HG02970 (cell line): ENCODE results near the gene ART5.
"Not testable (repeated sequence)": the region's sequence is repeated elsewhere in the genome, so short reads cannot be mapped to it uniquely, and the experiment has no call there.

Experiments
- ATAC-seq: cut with Tn5 transposase; IDR thresholded peaks from one replicate; pipeline ENCODE4 v1.9.1; 2021; ENCODE audit warnings: mild to moderate bottlenecking, moderate library complexity, moderate number of reproducible peaks; ENCODE audit not compliant: unreplicated experiment, low FRiP score

Gene ART5

DNA sequence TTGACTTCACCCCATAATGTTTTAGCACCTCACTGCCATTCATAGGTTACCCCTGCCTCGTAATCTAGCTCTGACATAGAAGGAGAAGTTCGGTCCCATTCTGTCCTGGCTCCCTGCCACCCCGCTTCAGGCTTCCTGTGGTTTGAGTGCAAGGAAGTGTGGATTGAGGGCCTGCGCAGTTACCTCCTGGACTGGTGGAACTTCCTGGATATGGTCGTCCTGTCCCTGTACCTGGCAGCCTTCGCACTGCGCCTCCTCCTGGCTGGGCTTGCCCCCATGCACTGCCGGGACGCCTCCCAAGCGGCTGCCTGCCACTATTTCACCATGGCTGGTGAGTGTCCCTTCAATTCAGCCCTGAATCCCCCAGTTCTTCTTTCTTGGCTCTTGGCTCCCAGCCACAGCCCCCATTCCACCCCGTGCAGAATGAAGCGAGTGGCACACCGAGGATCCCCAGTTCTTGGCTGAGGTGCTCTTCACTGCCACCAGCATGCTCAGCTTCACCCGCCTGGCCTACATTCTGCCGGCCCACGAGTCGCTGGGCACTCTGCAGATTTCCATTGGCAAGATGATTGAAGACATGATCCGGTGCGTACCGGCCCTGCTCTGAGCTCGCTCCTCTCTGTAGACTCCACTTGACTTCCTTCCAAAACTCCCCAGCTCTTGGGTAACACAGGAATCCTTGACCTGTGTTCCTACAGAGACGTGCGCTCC lies 15.4 kb downstream of the ART5 start:
- no peak for ATAC-seq

DNA sequence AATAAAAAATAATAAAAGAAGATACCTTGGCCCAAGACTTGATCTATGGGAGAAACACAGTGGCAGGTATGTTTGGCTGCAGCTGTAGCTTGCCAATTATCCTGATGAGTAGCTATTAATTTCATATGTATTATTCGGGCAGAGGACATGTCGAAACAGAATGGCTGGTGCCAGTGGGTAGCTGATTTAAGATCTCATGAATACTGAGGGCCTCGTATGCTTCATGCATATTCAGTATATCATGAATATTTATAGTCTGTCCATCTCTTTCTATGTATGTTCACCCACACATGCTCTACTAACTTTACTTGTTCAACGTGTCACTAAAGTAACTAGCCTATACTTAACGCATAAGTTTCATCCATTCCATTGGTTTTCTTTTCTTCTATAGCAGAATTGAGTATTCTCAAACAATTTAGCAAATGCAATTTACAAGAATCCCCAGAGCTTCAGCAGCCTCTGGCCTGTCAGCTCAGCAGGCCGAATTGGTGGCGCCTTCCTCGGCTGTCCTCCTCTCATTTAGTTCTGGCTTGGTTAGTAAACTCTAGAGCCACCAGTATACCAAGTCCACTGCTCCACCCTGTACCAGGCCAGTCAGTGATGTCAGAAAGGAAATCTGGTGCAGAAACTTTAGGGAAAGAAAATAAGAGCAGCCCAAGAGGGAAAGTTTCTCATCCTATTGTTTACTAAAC lies 17.9 kb downstream of the ART5 start:
- ATAC-seq = no peak

DNA sequence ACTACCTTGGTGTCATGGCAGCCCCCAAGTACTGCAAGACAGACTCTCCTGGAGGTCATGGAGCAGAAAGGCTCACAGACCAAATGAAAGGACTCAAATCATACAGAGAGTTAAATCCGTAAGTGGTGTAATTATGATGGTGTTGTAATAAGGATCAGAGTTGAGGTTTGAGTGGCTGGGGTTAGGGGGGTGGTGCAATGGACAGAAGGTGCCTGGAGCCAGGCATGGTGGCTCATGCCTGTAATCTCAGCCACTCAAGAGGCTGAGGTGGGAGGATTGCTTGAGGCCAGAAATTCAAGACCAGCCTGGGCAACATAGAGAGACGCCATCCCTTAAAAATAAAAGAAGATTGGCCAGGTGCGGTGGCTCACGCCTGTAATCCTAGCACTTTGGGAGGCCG lies 18.7 kb downstream of the ART5 start:
- no peak for ATAC-seq

DNA sequence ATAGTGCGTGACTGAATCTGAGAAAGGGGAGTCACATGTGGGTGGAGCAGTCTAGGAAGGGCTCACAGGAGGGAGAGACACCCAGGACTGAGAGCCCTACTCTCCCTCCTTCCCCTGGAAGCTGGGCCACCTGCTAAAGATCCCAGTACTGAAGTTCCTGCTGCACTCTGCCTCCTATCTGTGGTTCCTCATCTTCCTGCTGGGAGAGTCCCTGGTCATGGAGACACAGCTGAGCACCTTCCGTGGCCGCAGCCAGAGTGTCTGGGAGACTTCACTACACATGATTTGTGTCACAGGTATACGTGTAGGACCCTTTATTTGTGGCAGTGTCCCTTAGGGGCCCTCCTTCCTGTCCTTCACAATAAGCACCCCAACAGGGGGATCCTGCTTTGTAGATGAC lies 19.3 kb downstream of the ART5 start:
- no peak for ATAC-seq

DNA sequence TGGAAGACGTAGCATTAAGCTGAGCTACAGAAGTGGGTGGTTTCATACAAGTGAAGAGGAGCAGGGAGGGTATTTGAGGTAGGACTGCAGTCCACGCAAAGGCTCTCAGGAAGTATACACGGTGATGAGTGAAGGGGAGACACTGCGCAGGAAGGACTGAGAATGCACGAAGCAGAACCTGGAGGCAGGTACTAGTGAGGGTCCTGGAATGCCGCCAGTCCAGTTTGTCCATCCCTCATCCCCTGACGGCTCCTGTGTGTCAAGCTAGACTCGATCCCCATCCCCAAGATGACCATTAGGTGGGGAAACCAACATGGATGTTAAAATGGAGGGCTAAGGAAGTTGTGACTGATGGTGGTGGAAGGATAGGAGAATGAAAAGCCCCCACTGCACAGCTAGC lies 23.8 kb downstream of the ART5 start:
- ATAC-seq = no peak

DNA sequence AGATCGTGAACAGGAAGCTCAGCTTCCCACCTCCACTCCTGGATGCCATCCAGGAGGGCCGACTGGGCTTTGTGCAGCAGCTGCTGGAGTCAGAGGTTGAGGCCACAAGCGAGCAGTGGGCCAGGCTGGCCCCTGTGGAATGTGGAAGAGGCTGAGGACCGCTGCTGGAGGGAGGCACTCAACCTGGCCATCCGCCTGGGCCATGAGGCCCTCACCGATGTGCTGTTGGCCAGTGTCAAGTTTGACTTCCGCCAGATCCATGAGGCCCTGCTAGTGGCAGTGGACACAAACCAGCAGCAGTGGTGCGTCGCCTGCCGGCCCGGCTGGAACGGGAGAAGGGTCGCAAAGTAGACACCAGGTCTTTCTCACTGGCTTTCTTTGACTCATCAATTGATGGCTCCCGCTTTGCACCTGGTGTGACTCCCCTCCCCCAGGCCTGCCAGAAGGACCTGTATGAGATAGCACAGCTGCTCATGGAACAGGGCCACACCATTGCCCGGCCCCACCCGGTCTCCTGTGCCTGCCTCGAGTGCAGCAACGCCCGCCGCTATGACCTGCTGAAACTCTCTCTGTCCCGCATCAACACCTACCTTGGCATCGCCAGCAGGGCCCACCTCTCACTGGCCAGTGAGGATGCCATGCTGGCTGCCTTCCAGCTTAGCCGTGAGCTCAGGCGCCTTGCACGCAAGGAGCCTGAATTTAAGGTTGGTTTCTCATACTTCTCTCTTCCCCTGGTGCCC lies 24.9 kb downstream of the ART5 start:
- no peak for ATAC-seq

DNA sequence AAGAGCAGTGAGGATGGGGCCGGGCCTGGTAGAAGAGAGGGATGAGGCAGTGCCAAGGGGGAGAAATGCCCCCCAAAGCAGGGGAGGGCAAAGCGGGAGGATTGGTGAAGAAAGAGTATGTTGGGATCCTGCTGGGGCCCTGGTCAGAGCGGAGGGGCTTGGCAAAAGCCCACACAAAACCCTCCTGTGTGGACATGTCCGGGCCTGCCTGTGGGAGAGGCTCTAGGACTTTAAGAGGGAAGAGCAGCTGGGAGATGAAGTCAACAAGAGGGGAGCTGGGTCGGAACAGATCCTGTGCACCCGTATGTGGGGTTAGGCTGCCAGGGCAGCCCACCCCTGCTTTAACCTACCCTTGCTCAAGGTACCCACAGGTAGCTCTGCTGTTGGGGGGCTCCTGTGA lies 25.8 kb downstream of the ART5 start:
- ATAC-seq = no peak

DNA sequence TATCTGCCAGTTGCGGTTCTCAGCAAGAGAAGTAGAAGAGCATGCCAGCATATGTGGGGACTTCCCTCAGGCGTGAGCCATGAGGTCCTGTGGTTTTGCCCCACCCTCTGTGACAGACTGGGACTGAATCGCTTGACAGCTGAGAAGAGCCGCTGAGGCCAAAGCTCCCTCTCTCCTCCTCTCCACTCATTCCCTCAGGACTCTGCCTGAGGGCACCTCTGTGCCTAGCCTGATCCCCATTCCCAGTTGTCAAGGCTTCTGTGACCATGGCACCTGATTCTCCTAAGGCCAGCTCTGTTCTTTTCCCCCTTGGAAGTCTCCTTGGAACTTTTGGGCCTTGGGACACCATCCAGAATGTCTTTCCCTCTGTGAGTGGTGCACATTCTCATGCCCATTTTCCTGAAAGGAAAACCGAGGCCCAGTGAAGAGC lies 27.0 kb downstream of the ART5 start:
- ATAC-seq = no peak

DNA sequence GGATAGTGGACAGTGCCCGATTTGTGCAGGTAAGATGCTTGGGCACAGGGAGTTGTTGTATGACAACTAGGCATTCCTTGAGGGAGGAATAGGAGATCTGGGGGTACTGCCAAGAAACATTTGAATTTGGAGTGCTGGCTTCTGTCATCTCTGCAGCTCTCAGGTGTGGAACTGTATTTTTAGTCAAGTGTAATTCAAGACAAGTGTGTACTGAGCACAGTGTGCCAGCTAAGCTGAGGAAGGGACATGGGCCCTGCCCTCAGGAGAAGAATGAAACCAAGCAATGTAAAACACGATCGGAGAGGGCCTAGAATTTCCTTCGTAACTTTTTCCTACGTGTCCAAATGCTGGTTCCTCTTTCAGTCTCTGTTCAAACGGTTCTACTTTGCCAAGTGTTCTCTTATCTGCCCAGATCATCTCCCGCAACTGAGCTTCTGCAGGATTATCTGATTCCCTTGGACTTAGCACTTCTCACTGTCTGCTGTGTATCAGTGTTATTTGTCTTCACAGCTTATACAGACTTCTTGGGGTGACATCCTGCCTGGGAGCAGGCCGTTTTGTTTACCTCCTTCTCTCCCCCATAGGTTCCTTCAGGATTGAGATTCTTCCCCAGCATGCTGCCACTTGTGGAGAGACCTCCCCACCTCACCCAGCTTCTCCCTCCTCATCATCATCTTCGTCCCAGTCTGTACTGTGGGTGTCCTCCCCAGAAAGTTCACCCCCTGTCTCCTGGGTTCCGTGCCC lies 27.6 kb downstream of the ART5 start:
- ATAC-seq = no peak

DNA sequence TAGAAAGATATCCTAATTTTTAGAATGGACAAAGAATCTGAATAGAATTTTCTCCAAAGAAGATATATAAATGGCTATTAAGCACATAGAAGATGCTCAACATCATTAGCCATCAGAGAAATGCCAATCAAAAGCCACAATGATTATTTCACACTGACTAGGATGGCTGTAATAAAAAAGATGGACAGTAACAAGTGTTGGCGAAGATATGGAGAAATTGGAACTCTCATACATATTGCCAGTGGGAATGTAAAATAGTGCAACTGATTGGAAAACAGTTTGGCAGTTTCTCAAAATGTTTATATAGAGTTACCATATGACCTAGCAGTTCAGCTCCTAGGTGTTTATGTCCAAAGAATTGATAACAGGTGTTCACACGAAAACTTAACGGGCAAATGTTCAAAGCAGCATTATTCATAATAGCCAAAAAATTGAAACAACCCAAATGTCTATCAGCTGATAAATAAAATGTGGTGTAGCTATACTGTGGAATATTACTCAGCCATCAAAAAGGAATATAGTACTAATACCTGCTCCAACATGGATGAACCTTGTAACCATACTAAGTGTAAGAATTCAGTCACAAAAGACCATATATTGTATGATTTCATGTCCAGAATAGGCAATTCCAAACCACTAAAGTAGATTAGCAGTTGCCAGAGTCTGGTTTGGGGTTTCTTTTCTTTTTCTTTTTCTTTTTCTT lies 29.7 kb downstream of the ART5 start:
- ATAC-seq = no peak

DNA sequence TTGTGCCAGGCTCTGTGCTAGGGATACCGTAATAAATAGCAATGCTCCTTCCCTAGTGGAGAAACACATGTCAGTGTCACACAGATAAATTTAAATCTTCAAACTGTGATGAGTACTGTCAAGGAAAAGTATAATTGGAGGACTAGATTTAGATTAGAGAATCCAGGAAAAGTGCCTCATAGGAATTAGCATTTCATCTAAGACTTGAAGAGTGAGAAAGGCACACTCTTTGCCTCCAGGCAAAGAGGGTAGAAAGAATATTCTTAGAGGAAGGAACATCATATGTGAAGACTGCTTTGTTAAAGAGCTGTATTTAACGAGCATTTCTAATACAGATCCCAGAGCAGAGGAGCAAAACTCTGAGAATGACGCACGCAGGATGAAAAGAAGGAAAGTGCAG lies 30.9 kb downstream of the ART5 start:
- ATAC-seq = no peak

DNA sequence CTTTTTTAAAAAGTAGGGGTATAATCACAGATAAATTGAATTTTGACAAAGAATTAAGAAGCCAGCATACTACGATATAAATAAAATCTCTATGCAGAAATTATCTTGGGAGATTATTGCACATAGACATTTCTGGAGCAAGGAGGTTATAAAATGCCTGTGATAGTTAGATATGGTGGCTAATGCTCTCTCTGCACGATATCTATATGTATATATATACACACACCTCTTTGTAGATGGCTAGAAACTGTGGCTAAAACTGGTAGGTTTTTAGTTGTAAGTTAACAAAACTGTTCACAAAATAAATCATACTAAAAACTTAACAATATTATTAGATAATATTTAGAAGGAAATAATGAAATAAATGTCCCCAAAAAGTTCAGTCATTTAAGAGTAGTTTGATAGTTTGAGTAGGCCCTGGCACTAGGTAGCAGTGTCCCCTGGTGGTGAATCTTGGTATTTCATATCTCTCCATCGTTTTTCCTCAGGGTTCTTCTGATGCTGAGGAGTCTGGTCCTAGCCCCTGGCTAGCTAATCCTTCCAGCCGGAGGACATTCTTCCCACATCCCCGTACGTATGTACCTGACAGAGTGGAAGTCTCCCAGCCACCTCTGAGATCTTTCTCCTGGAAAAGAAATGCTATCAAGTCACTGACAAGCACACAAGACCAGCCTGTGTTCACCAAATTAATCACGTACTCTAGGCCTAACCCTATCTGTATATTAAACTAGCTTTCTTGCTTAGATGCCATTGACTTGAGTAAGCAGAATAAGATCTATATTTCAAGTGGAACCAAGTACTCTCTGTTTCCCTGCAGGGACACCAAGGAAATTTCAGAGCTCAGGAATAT lies 32.2 kb downstream of the ART5 start:
- no peak for ATAC-seq

DNA sequence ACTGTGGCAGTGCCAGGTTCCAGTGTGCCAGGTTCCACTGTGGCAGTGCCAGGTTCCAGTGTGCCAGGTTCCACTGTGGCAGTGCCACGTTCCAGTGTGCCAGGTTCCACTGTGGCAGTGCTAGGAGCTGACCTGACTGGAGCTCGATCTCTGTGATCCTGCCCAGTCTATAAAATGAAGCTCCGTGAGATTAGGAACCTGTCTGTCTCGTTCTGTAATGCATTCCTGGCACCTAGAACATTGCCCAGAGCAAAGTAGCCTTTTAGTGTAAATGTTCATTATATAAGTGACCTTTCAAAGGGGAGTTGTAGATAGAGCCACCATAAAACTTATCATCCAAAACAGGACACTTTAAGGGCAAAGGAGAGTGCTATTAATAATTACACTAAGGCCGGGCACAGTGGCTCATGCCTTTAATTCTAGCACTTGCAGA lies 36.0 kb downstream of the ART5 start:
- no peak for ATAC-seq

DNA sequence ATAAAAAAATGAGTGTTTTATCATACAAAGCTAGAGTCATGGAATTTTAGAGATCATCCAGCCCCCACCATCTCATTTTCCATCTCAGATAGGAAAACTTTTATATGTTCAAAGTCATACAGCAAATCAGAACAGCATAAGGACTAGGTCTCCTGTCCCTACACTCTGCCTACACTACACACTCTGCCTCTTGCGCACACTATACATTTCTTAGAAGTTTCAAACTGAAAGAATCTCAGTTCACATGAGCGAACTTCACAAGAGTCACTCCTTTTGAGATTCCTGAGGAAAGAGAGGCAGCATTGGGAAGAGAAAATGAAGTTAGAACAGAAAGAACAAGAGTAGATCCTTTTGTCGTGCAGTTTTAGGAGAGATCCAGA lies 36.5 kb downstream of the ART5 start:
- ATAC-seq = no peak

DNA sequence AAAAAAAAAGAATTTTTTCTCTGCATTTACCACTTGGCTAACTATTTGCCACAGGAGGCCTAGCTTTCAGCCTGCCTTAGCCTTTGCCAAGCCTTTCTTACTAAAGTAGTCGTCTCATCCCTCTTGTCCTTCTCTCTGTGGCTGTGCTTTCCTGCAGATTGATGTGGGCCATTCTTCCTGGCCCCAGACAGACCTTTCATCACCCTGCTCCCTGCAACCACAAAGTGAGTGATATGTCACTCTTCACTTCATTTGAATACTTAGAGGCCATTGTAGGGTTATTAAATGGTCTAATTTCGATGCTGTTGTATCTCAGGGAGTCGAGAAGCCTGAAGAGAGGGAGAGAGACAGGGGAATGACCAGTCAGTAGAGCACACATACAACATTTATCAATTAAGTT lies 37.6 kb downstream of the ART5 start:
- no peak for ATAC-seq

DNA sequence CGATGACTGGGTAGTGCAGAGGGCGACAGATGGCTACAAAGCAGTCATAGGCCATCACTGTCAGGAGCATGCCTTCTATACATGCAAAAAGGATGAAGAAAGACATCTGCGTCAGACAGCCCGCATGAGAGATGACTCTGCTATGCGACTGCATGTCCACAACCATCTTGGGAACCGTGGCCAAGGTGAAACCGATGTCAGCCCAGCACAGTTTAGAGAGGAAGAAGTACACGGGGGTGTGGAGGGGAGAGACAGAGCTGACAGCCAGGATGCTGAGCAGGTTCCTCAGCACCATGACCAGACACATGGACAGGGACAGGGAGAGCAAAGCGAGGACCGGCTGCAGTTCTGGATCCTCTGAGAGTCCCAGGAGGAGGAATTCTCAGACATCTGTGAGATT lies 41.6 kb downstream of the ART5 start:
- not testable (repeated sequence) for ATAC-seq

DNA sequence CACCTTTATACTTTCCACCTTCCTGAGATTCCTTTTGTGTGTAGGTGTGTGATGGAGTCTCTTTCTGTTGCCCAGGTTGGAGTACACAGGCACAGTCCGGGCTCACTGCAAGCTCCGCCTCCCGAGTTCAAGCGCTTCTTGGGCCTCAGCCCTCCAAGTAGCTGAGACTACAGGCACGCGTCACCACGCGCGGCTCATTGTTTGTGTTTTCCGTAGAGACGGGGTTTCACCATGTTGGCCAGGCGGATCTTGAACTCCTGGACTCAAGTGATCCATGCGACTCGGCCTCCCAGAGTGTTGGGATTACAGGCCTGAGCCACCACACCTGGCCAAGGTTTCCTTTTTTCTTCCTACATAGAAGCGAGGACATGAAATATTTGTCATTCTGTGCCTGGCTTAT lies 44.0 kb downstream of the ART5 start:
- not testable (repeated sequence) for ATAC-seq

DNA sequence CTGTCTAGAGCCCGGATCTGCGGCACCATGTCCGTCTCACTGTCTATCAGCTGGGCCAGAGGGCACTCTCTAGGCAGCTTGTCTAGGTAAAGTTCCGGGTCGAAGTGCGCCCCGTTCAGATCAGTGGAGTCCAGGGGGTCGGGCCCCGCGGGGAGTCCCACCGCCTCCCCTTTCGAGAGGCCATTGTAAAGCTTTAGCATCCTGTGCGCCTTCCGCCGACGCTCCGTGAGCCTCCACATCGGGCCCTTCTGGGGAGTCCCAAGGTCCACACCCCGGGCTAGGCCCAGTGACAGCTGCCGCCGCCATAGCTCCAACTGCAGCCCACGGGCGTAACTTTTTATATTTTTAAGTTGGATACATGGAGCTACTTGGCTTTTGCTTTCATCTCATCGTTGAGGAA lies 50.5 kb downstream of the ART5 start:
- ATAC-seq = not testable (repeated sequence)

DNA sequence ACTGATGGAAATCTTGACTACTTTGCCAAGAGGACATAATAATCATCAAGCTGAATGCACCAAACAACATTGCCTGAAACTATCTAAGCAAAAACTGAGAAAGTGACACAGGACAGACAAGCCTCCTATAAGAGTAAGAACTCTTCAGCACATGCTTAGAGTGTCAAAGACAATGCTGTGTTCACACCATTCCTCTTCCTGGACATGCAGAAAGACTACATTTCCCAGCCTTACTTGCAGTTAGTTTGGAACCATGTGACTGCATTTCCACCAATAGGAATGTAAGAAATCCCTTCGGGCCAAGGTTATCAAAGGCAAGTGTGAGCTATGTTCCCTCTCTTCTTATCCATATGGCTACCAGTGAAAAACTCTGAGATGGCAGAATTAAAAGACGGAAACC lies 51.6 kb downstream of the ART5 start:
- not testable (repeated sequence) for ATAC-seq
